HCT116 (cell line): ENCODE measurements around the gene KDM1B. TPM values are rescaled to one million over a fixed set of nuclear protein-coding genes. Genes with fewer than 3 reads are reported as not detected.

Source experiments
- ATAC-seq: fragments of 200-7000 bp; cut with Tn5 transposase; 2 replicates; pipeline ENCODE4 v1.9.1; 2020; ENCODE audit warnings: mild to moderate bottlenecking, moderate library complexity
- BruUV-seq: library from RNA; stranded (reverse); fragments of 400-500 nt; replicated peaks from 2 replicates; lab custom pipeline; 2021; lab: Mats Ljungman, UMichigan
- CTCF ChIA-PET: fragments of 300-600 bp; sonication (Branson Sonifier 250); formaldehyde crosslinking; loops from one replicate; lab custom pipeline; 2021; ENCODE audit warnings: antibody characterized with exemption; lab: Charles Lee
- POLR2A ChIA-PET: fragments of 300-600, 350-600 bp; sonication (Branson Sonifier 250); formaldehyde crosslinking; loops from one replicate; lab custom pipeline; 2021; ENCODE audit warnings: antibody characterized with exemption; lab: Charles Lee
- RAD21 ChIA-PET, 2 experiments: fragments of 300-600 bp; sonication (Branson Sonifier 250); formaldehyde crosslinking; loops; one replicate each; lab custom pipeline; 2023; ENCODE audit warnings: low total read pairs in 2 of 2; ENCODE audit not compliant: uncharacterized antibody in 2 of 2, unreplicated experiment in 2 of 2, low non-redundant PET in 1 of 2; lab: Charles Lee
- DNase-seq: peaks from one replicate; pipeline ENCODE4 v3.0.0-alpha.2; 2010; ENCODE audit warnings: low read depth, low spot score
- H2AFZ ChIP-seq: fragments of 200-600 bp; shearing (Covaris generic), sonication (generic); 2 replicates; pipeline ENCODE4 v1.6.1; 2017; ENCODE audit warnings: low read depth, mixed run types, mixed read lengths, antibody characterized with exemption, low read length; ENCODE audit not compliant: poor library complexity, severe bottlenecking
- H3K27ac ChIP-seq: 2 replicates; pipeline ENCODE4 v1.5.1; 2012; ENCODE audit warnings: low read depth, low read length
- H3K27me3 ChIP-seq: fragments of 200-600 bp; sonication (generic); 2 replicates; pipeline ENCODE4 v1.6.1; 2016; ENCODE audit warnings: mixed run types, low read length, mixed read lengths; ENCODE audit not compliant: insufficient read depth
- H3K36me3 ChIP-seq, 2 experiments: fragments of 200-500 bp in 1 of 2; fragments of 200-600 bp in 1 of 2; sonication (Bioruptor generic) in 1 of 2; sonication (generic) in 1 of 2; 2 replicates each; pipeline versions ENCODE4 v1.5.1 to v1.6.1; 2014 to 2016; ENCODE audit warnings: low read length in 2 of 2, inconsistent platforms in 1 of 2, mixed read lengths in 1 of 2, mixed run types in 1 of 2; ENCODE audit not compliant: insufficient read depth in 2 of 2, control insufficient read depth in 1 of 2
- H3K4me1 ChIP-seq, 2 experiments: fragments of 200-600 bp in 1 of 2; sonication (generic) in 1 of 2; 2 replicates each; pipeline versions ENCODE4 v1.5.1 to v1.6.1; 2012 to 2017; ENCODE audit warnings: low read length in 2 of 2, inconsistent platforms in 1 of 2, mild to moderate bottlenecking in 1 of 2, mixed read lengths in 1 of 2, mixed run types in 1 of 2, moderate library complexity in 1 of 2; ENCODE audit not compliant: insufficient read depth in 2 of 2, control insufficient read depth in 1 of 2
- H3K4me2 ChIP-seq: fragments of 200-600 bp; sonication (generic); 2 replicates; pipeline ENCODE4 v1.6.1; 2017; ENCODE audit warnings: mixed run types, low read length, mixed read lengths
- H3K4me3 ChIP-seq, 2 experiments: fragments of 200-600 bp in 1 of 2; sonication (generic) in 1 of 2; replicated peaks in 1 of 2; 2 replicates each; pipeline ENCODE4 v1.5.1; 2011 to 2016; ENCODE audit warnings: low read length in 2 of 2, control low read depth in 1 of 2, low read depth in 1 of 2, mild to moderate bottlenecking in 1 of 2, mixed read lengths in 1 of 2, mixed run types in 1 of 2
- H3K79me2 ChIP-seq: fragments of 200-600 bp; sonication (generic); 2 replicates; pipeline ENCODE4 v1.6.1; 2017; ENCODE audit warnings: mild to moderate bottlenecking, mixed run types, low read length, moderate library complexity, mixed read lengths; ENCODE audit not compliant: insufficient read depth
- H3K9ac ChIP-seq: fragments of 200-600 bp; sonication (generic); 2 replicates; pipeline ENCODE4 v1.6.1; 2016; ENCODE audit warnings: low read length, mixed read lengths
- H3K9me2 ChIP-seq: fragments of 200-600 bp; sonication (generic), shearing (Covaris generic); 2 replicates; pipeline ENCODE4 v1.6.1; 2017; ENCODE audit warnings: mixed run types, mild to moderate bottlenecking, moderate library complexity; ENCODE audit not compliant: insufficient read depth
- H3K9me3 ChIP-seq, 2 experiments: fragments of 200-500 bp in 1 of 2; fragments of 200-600 bp in 1 of 2; sonication (Bioruptor generic) in 1 of 2; sonication (generic) in 1 of 2; 2 replicates each; pipeline ENCODE4 v1.6.1; 2014 to 2017; ENCODE audit warnings: low read length in 2 of 2, mixed read lengths in 2 of 2, inconsistent platforms in 1 of 2, low read depth in 1 of 2, mild to moderate bottlenecking in 1 of 2, mixed run types in 1 of 2, moderate library complexity in 1 of 2; ENCODE audit not compliant: control insufficient read depth in 1 of 2, insufficient read depth in 1 of 2
- H4K20me1 ChIP-seq: fragments of 200-600 bp; sonication (generic), shearing (Covaris generic); 2 replicates; pipeline ENCODE4 v1.6.1; 2017; ENCODE audit warnings: mixed run types, mild to moderate bottlenecking, moderate library complexity; ENCODE audit not compliant: insufficient read depth
- ATF3 ChIP-seq: IDR thresholded peaks from 2 replicates; pipeline ENCODE4 v1.6.1; 2012
- CBX3 ChIP-seq: IDR thresholded peaks from 2 replicates; pipeline ENCODE4 v1.6.1; 2012; ENCODE audit warnings: low read depth
- CEBPB ChIP-seq: IDR thresholded peaks from 2 replicates; pipeline ENCODE4 v1.6.1; 2012; ENCODE audit warnings: low read depth
- CTCF ChIP-seq, 3 experiments: fragments of 200-600 bp in 1 of 3; sonication (generic) in 1 of 3; IDR thresholded peaks in 2 of 3; conservative IDR thresholded peaks in 1 of 3; 2 replicates each; pipeline ENCODE4 v1.5.1; 2012 to 2017; ENCODE audit warnings: low read depth in 2 of 3, low read length in 2 of 3, antibody characterized with exemption in 1 of 3, borderline replicate concordance in 1 of 3, control low read depth in 1 of 3, mild to moderate bottlenecking in 1 of 3, mixed read lengths in 1 of 3, mixed run types in 1 of 3, moderate library complexity in 1 of 3; ENCODE audit not compliant: insufficient read depth in 1 of 3
- EZH2 ChIP-seq: fragments of 200-600 bp; sonication (generic); IDR thresholded peaks from 2 replicates; pipeline ENCODE4 v1.6.1; 2017; ENCODE audit warnings: antibody characterized with exemption, mixed run types
- EZH2phosphoT487 ChIP-seq: fragments of 200-600 bp; IDR thresholded peaks from 2 replicates; pipeline ENCODE4 v1.6.1; 2018; ENCODE audit warnings: antibody characterized with exemption, borderline replicate concordance
- POLR2AphosphoS5 ChIP-seq: IDR thresholded peaks from 2 replicates; pipeline ENCODE4 v1.6.1; 2011; ENCODE audit warnings: mild to moderate bottlenecking, low read depth, low read length, moderate library complexity
- RAD21 ChIP-seq: IDR thresholded peaks from 2 replicates; pipeline ENCODE4 v1.6.1; 2012; ENCODE audit warnings: low read depth, mild to moderate bottlenecking
- REST ChIP-seq: IDR thresholded peaks from 2 replicates; pipeline ENCODE4 v1.6.1; 2012; ENCODE audit warnings: low read depth
- SIN3A ChIP-seq: IDR thresholded peaks from 2 replicates; pipeline ENCODE4 v1.6.1; 2012; ENCODE audit warnings: low read depth
- SP1 ChIP-seq: IDR thresholded peaks from 2 replicates; pipeline ENCODE4 v1.6.1; 2012; ENCODE audit warnings: low read depth
- ZBTB33 ChIP-seq: IDR thresholded peaks from 2 replicates; pipeline ENCODE4 v1.6.1; 2011; ENCODE audit warnings: mild to moderate bottlenecking, low read length, moderate library complexity; ENCODE audit not compliant: insufficient replicate concordance; ENCODE audit errors: extremely low read depth
- ZFX ChIP-seq: fragments of 450-650 bp; IDR thresholded peaks from 2 replicates; pipeline ENCODE4 v1.6.1; 2017
- intact Hi-C: fragments of 100-400 bp; cut with micrococcal nuclease; formaldehyde crosslinking; loops from 2 replicates; pipeline ENCODE4 v1.10.0; 2022
- total RNA-seq: library from RNA; stranded (reverse); gene quantifications from one replicate; pipeline ENCODE4 v1.2.1, GENCODE V29; 2021; ENCODE audit not compliant: unreplicated experiment

Gene KDM1B
- total RNA-seq, 1 experiment from 2014 or later: 24.5 TPM

GRCh38 chr6:18269717-18270116 lies 114.5 kb downstream of the KDM1B start:
- Histone ChIP-seq H3K9me3 (no peaks in the 10 kb centered on the region), H3K79me2 (no peaks in the 10 kb centered on the region), H3K27me3 (no peaks in the 10 kb centered on the region), H3K4me1 (peaks cover 8 to 20% of the 10 kb centered on the region in 2 experiments; a peak in 3 of 4 replicates), H3K9ac (no peak overlapping the region), H3K4me3 (no peak overlapping the region), H3K27ac (no peak overlapping the region), H3K4me2 (peak overlapping the region; percentile 17; the same call in 1 of the 2 replicates), H3K9me2 (no peaks in the 10 kb centered on the region; the same call in 1 of the 2 replicates), H3K36me3 (no peaks in the 10 kb centered on the region), H2AFZ (no peak overlapping the region)
- CTCF ChIA-PET: no interaction called here
- intact Hi-C loops: no loop called here
- ATAC-seq (no peak), DNase-seq (no peak)
- TF ChIP-seq SP1 (no peak), EZH2 (no peak), EZH2phosphoT487 (no peak), CBX3 (no peak), POLR2AphosphoS5 (no peak)
- TF ChIP-seq, all 23 proteins: peak for 0
- no peaks in the 10 kb centered on the region for H4K20me1 ChIP-seq
- BruUV-seq: no TSS peak
- ChIA-PET POLR2A (no interaction called here), RAD21 (no interaction called here)

GRCh38 chr6:18270216-18270615 lies 115.0 kb downstream of the KDM1B start:
- ATAC-seq: no peak
- Histone ChIP-seq H3K9ac (no peak overlapping the region), H3K27me3 (no peaks in the 10 kb centered on the region), H3K36me3 (no peaks in the 10 kb centered on the region), H3K4me2 (no peak overlapping the region), H3K9me2 (no peaks in the 10 kb centered on the region; the same call in 1 of the 2 replicates), H3K9me3 (no peaks in the 10 kb centered on the region), H2AFZ (no peak overlapping the region), H3K4me3 (no peak overlapping the region), H3K79me2 (no peaks in the 10 kb centered on the region), H3K4me1 (peaks cover 8 to 15% of the 10 kb centered on the region in 2 experiments; a peak in 3 of 4 replicates), H4K20me1 (no peaks in the 10 kb centered on the region), H3K27ac (no peak overlapping the region)
- DNase-seq: no peak
- intact Hi-C loops: no loop called here
- BruUV-seq: no TSS peak
- ChIA-PET RAD21 (no interaction called here), POLR2A (no interaction called here), CTCF (no interaction called here)
- TF ChIP-seq ZBTB33 (no peak), EZH2 (no peak), EZH2phosphoT487 (no peak), ZFX (no peak), ATF3 (no peak), RAD21 (no peak), CTCF (IDR thresholded peaks at IDR 0.05 in 2 of 3, conservative IDR thresholded peaks at IDR 0.05 in 1 of 3; ENCODE audit: borderline replicate concordance in 1 of 3, insufficient read depth in 1 of 3, low read depth in 2 of 3, low read length in 2 of 3) (no peak), REST (no peak), SIN3A (no peak), CEBPB (no peak), SP1 (no peak)
